ENCODE data around the gene JOSD2.

DNA sequence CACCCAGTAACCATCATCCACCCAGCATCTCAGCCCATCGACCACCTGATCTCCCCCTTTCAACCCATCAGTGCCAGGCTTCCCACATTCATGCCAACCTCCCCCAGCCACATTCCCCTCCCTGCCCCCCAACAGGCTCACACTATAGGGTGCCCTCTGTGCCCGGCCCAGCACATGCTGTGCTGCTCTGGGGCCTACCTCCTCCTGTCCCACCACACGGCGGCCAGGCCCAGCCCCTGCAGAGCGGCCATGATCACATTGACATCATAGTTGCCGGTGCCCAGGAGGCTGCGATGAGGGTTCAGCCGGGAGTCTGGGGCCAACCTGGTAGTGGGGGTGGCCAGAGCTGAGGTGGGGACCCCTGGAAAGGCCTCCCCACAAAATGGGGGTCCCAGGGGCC, 3.6 kb downstream of the JOSD2 start:
- no peak for TF ChIP-seq MAFK (IDR thresholded peaks at IDR 0.05; ENCODE audit: low read depth, low read length)
- no peak for TF ChIP-seq NFE2L2 (IDR thresholded peaks at IDR 0.05; ENCODE audit: low read depth, low read length)
- TF ChIP-seq RAD21 (IDR thresholded peaks at IDR 0.05; ENCODE audit: low read length), result no peak
- no peak for TF ChIP-seq FOS (IDR thresholded peaks at IDR 0.05; ENCODE audit: low read depth, low read length)
- TF ChIP-seq, protein P1, sequence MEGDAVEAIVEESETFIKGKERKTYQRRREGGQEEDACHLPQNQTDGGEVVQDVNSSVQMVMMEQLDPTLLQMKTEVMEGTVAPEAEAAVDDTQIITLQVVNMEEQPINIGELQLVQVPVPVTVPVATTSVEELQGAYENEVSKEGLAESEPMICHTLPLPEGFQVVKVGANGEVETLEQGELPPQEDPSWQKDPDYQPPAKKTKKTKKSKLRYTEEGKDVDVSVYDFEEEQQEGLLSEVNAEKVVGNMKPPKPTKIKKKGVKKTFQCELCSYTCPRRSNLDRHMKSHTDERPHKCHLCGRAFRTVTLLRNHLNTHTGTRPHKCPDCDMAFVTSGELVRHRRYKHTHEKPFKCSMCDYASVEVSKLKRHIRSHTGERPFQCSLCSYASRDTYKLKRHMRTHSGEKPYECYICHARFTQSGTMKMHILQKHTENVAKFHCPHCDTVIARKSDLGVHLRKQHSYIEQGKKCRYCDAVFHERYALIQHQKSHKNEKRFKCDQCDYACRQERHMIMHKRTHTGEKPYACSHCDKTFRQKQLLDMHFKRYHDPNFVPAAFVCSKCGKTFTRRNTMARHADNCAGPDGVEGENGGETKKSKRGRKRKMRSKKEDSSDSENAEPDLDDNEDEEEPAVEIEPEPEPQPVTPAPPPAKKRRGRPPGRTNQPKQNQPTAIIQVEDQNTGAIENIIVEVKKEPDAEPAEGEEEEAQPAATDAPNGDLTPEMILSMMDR (conservative IDR thresholded peaks at IDR 0.05; ENCODE audit: low read depth, low read length), result no peak
- no peak for TF ChIP-seq MXI1 (IDR thresholded peaks at IDR 0.05; ENCODE audit: borderline replicate concordance, low read depth, low read length)
- no peak for TF ChIP-seq POLR2A (IDR thresholded peaks at IDR 0.05; ENCODE audit: low read depth, low read length)

All from IMR-90 (cell line).